ENCODE results near the gene SLC48A1.

Gene SLC48A1

GRCh38 chr12:47735649-47736048 lies 37.4 kb upstream of the SLC48A1 start:
- Histone ChIP-seq H3K4me1 (ENCODE audit: insufficient read depth, low read length, severe bottlenecking) (peaks cover 11% of the 10 kb centered on the region), H3K9me2 (ENCODE audit: low read depth, low read length) (no peaks in the 10 kb centered on the region), H3K27ac (ENCODE audit: low read depth, low read length, poor library complexity, severe bottlenecking) (no peak overlapping the region), H4K20me1 (ENCODE audit: insufficient read depth, low read length) (no peaks in the 10 kb centered on the region), H3K4me2 (ENCODE audit: low read length) (no peak overlapping the region), H3K79me2 (ENCODE audit: insufficient read depth, low read length) (no peaks in the 10 kb centered on the region), H3K4me3 (ENCODE audit: low read depth, low read length, poor library complexity, severe bottlenecking) (no peak overlapping the region), H3K9me3 (ENCODE audit: low read length) (no peaks in the 10 kb centered on the region), H3K27me3 (ENCODE audit: insufficient read depth, low read length) (no peaks in the 10 kb centered on the region), H3K36me3 (ENCODE audit: insufficient read depth, low read length) (no peaks in the 10 kb centered on the region), H3F3A (ENCODE audit: insufficient read depth, low read length) (no peaks in the 10 kb centered on the region), H3K9ac (ENCODE audit: low read length) (no peak overlapping the region), H2AFZ (ENCODE audit: low read length) (no peak overlapping the region)
- TF ChIP-seq EZH2 (IDR thresholded peaks at IDR 0.05; ENCODE audit: borderline replicate concordance, low read length) (no peak), CTCF (IDR thresholded peaks at IDR 0.05; ENCODE audit: low read length) (no peak)

- Histone ChIP-seq H3K27ac (ENCODE audit: low read depth, low read length, poor library complexity, severe bottlenecking) (no peak overlapping the region), H3K4me2 (ENCODE audit: low read length) (no peak overlapping the region), H3K36me3 (ENCODE audit: insufficient read depth, low read length) (no peaks in the 10 kb centered on the region)
Measured at GRCh38 chr12:47736216-47736615, 36.8 kb upstream of the SLC48A1 start.

GRCh38 chr12:47736877-47737676 lies 36.0 kb upstream of the SLC48A1 start:
- H3K4me1 ChIP-seq (ENCODE audit: insufficient read depth, low read length, severe bottlenecking), result peaks cover 23% of the 10 kb centered on the region
- H3K9ac ChIP-seq (ENCODE audit: low read length), result no peak overlapping the region
- no peak overlapping the region for H2AFZ ChIP-seq (ENCODE audit: low read length)
- H3K36me3 ChIP-seq (ENCODE audit: insufficient read depth, low read length), result no peaks in the 10 kb centered on the region
- H3K79me2 ChIP-seq (ENCODE audit: insufficient read depth, low read length), result no peaks in the 10 kb centered on the region
- H3K9me3 ChIP-seq (ENCODE audit: low read length), result no peaks in the 10 kb centered on the region
- H3K27me3 ChIP-seq (ENCODE audit: insufficient read depth, low read length), result no peaks in the 10 kb centered on the region
- H4K20me1 ChIP-seq (ENCODE audit: insufficient read depth, low read length), result no peaks in the 10 kb centered on the region
- H3K27ac ChIP-seq (ENCODE audit: low read depth, low read length, poor library complexity, severe bottlenecking), result no peak overlapping the region
- no peaks in the 10 kb centered on the region for H3K9me2 ChIP-seq (ENCODE audit: low read depth, low read length)
- H3K4me2 ChIP-seq (ENCODE audit: low read length), result no peak overlapping the region
- no peak for TF ChIP-seq EZH2 (IDR thresholded peaks at IDR 0.05; ENCODE audit: borderline replicate concordance, low read length)
- TF ChIP-seq CTCF (IDR thresholded peaks at IDR 0.05; ENCODE audit: low read length), result no peak
- H3K4me3 ChIP-seq (ENCODE audit: low read depth, low read length, poor library complexity, severe bottlenecking), result no peak overlapping the region
- peaks cover 5% of the 10 kb centered on the region; the same call in 1 of the 2 replicates for H3F3A ChIP-seq (ENCODE audit: insufficient read depth, low read length)

More at GRCh38 chr12:47736216-47736615, 36.8 kb upstream of the SLC48A1 start:
- Histone ChIP-seq H3K9ac (ENCODE audit: low read length) (no peak overlapping the region), H3F3A (ENCODE audit: insufficient read depth, low read length) (no peaks in the 10 kb centered on the region), H4K20me1 (ENCODE audit: insufficient read depth, low read length) (no peaks in the 10 kb centered on the region), H3K27me3 (ENCODE audit: insufficient read depth, low read length) (no peaks in the 10 kb centered on the region), H3K9me3 (ENCODE audit: low read length) (no peaks in the 10 kb centered on the region), H3K79me2 (ENCODE audit: insufficient read depth, low read length) (no peaks in the 10 kb centered on the region), H3K4me3 (ENCODE audit: low read depth, low read length, poor library complexity, severe bottlenecking) (no peak overlapping the region), H2AFZ (ENCODE audit: low read length) (no peak overlapping the region), H3K9me2 (ENCODE audit: low read depth, low read length) (no peaks in the 10 kb centered on the region), H3K4me1 (ENCODE audit: insufficient read depth, low read length, severe bottlenecking) (peaks cover 17% of the 10 kb centered on the region)
- TF ChIP-seq CTCF (IDR thresholded peaks at IDR 0.05; ENCODE audit: low read length), result no peak
- no peak for TF ChIP-seq EZH2 (IDR thresholded peaks at IDR 0.05; ENCODE audit: borderline replicate concordance, low read length)

Measured in OCI-LY1 (cell line).